Karpas-422 (cell line): Measurements from ENCODE around the gene USP47. TPM values are rescaled to one million over a fixed set of nuclear protein-coding genes. Genes with fewer than 3 reads are reported as not detected.

Experiments used
- DNase-seq: peaks from one replicate; pipeline ENCODE4 v3.0.0-alpha.2; 2015
- H2AFZ ChIP-seq: fragments of 200-600 bp; sonication (generic); 2 replicates; pipeline ENCODE4 v1.6.1; 2014; ENCODE audit warnings: antibody characterized with exemption, low read length, mixed read lengths
- H3K27ac ChIP-seq: fragments of 200-600 bp; sonication (generic); 2 replicates; pipeline ENCODE4 v1.5.1; 2014; ENCODE audit warnings: mild to moderate bottlenecking, low read length, moderate library complexity
- H3K27me3 ChIP-seq: fragments of 200-600 bp; sonication (generic); 2 replicates; pipeline ENCODE4 v1.6.1; 2014; ENCODE audit warnings: low read length, mixed read lengths
- H3K36me3 ChIP-seq: fragments of 200-600 bp; sonication (generic); 2 replicates; pipeline ENCODE4 v1.6.1; 2014; ENCODE audit warnings: low read length, mixed read lengths; ENCODE audit not compliant: insufficient read depth
- H3K4me1 ChIP-seq: fragments of 200-600 bp; sonication (generic); 2 replicates; pipeline ENCODE4 v1.6.1; 2014; ENCODE audit warnings: mild to moderate bottlenecking, low read length, mixed read lengths
- H3K4me2 ChIP-seq: fragments of 200-600 bp; sonication (generic); 2 replicates; pipeline ENCODE4 v1.6.1; 2014; ENCODE audit warnings: low read length, low read depth, mild to moderate bottlenecking; ENCODE audit not compliant: poor library complexity, severe bottlenecking
- H3K4me3 ChIP-seq: fragments of 200-600 bp; sonication (generic); 2 replicates; pipeline ENCODE4 v1.5.1; 2014; ENCODE audit warnings: mild to moderate bottlenecking, antibody characterized with exemption, low read length, mixed read lengths
- H3K79me2 ChIP-seq: fragments of 200-600 bp; sonication (generic); 2 replicates; pipeline ENCODE4 v1.6.1; 2014; ENCODE audit warnings: mild to moderate bottlenecking, low read length, mixed read lengths
- H3K9ac ChIP-seq: fragments of 200-600 bp; sonication (generic); 2 replicates; pipeline ENCODE4 v1.6.0; 2014; ENCODE audit warnings: low read length
- H3K9me2 ChIP-seq: fragments of 200-600 bp; sonication (generic), shearing (Covaris generic); replicated peaks from 2 replicates; pipeline ENCODE4 v1.6.0; 2014; ENCODE audit warnings: mild to moderate bottlenecking, low read length, moderate library complexity; ENCODE audit not compliant: insufficient read depth
- H3K9me3 ChIP-seq: fragments of 300-700, 200-600 bp; sonication (generic); 2 replicates; pipeline ENCODE4 v1.6.1; 2014; ENCODE audit warnings: low read length, mixed read lengths
- H4K20me1 ChIP-seq: fragments of 200-600 bp; sonication (generic); 2 replicates; pipeline ENCODE4 v1.6.1; 2014; ENCODE audit warnings: mild to moderate bottlenecking, antibody characterized with exemption, low read length, low read depth; ENCODE audit not compliant: insufficient read depth
- total RNA-seq: library from RNA; depleted of rRNA; stranded (reverse); fragments of >200 nt; shearing (Covaris generic); gene quantifications from 2 replicates; pipeline ENCODE4 v1.2.3, GENCODE V29; 2014; ENCODE audit warnings: low replicate concordance

USP47 gene
- total RNA-seq, 1 experiment from 2014 or later, result 61.2 TPM

- H3K4me3 ChIP-seq, result no peak overlapping the region
- H3K27me3 ChIP-seq, result no peaks in the 10 kb centered on the region
- H3K36me3 ChIP-seq, result no peaks in the 10 kb centered on the region
- H3K27ac ChIP-seq, result no peak overlapping the region
- H3K9me3 ChIP-seq, result no peaks in the 10 kb centered on the region
- no peaks in the 10 kb centered on the region for H3K79me2 ChIP-seq
- no peak overlapping the region for H3K9ac ChIP-seq
- H2AFZ ChIP-seq, result no peak overlapping the region
- no peaks in the 10 kb centered on the region for H3K9me2 ChIP-seq
- no peaks in the 10 kb centered on the region for H4K20me1 ChIP-seq
- no peak overlapping the region for H3K4me2 ChIP-seq
- no peak for DNase-seq
- no peaks in the 10 kb centered on the region for H3K4me1 ChIP-seq
Measured at GRCh38 chr11:11975201-11976092, 133.7 kb downstream of the USP47 start.

GRCh38 chr11:11976481-11977127, 134.8 kb downstream of the USP47 start:
- H3K79me2 ChIP-seq, result no peaks in the 10 kb centered on the region
- H3K4me3 ChIP-seq, result no peak overlapping the region
- no peaks in the 10 kb centered on the region for H3K9me3 ChIP-seq
- no peaks in the 10 kb centered on the region for H3K36me3 ChIP-seq
- H3K9me2 ChIP-seq, result no peaks in the 10 kb centered on the region
- no peaks in the 10 kb centered on the region for H3K4me1 ChIP-seq
- no peak overlapping the region for H2AFZ ChIP-seq
- no peak overlapping the region for H3K27ac ChIP-seq
- no peaks in the 10 kb centered on the region for H3K27me3 ChIP-seq
- DNase-seq, result no peak
- no peak overlapping the region for H3K9ac ChIP-seq
- H4K20me1 ChIP-seq, result no peaks in the 10 kb centered on the region
- H3K4me2 ChIP-seq, result no peak overlapping the region

- H3K4me1 ChIP-seq, result no peaks in the 10 kb centered on the region
- no peaks in the 10 kb centered on the region for H4K20me1 ChIP-seq
- no peak for DNase-seq
- H3K36me3 ChIP-seq, result no peaks in the 10 kb centered on the region
- H3K79me2 ChIP-seq, result no peaks in the 10 kb centered on the region
- no peak overlapping the region for H2AFZ ChIP-seq
- H3K9ac ChIP-seq, result no peak overlapping the region
- no peaks in the 10 kb centered on the region for H3K9me3 ChIP-seq
- H3K27ac ChIP-seq, result no peak overlapping the region
- H3K4me3 ChIP-seq, result no peak overlapping the region
- no peak overlapping the region for H3K4me2 ChIP-seq
- no peaks in the 10 kb centered on the region for H3K9me2 ChIP-seq
- no peaks in the 10 kb centered on the region for H3K27me3 ChIP-seq
Measured at GRCh38 chr11:11977206-11977938, 135.6 kb downstream of the USP47 start.

- H3K79me2 ChIP-seq, result no peaks in the 10 kb centered on the region
- no peaks in the 10 kb centered on the region for H3K4me1 ChIP-seq
- H2AFZ ChIP-seq, result no peak overlapping the region
- no peaks in the 10 kb centered on the region for H3K9me3 ChIP-seq
- H3K36me3 ChIP-seq, result no peaks in the 10 kb centered on the region
- no peak overlapping the region for H3K27ac ChIP-seq
- no peak overlapping the region for H3K4me3 ChIP-seq
- no peak overlapping the region for H3K9ac ChIP-seq
- no peak overlapping the region for H3K4me2 ChIP-seq
- no peaks in the 10 kb centered on the region for H4K20me1 ChIP-seq
- H3K9me2 ChIP-seq, result no peaks in the 10 kb centered on the region
- DNase-seq, result no peak
- H3K27me3 ChIP-seq, result no peaks in the 10 kb centered on the region
Measured at GRCh38 chr11:11978098-11978637, 136.4 kb downstream of the USP47 start.

GRCh38 chr11:11978792-11979487, 137.2 kb downstream of the USP47 start:
- no peak overlapping the region for H3K9ac ChIP-seq

GRCh38 chr11:11979488-11980117, 137.8 kb downstream of the USP47 start:
- no peak overlapping the region for H3K4me3 ChIP-seq
- H3K27ac ChIP-seq, result no peak overlapping the region
- DNase-seq, result no peak
- H3K9me3 ChIP-seq, result no peaks in the 10 kb centered on the region
- no peak overlapping the region for H2AFZ ChIP-seq
- no peaks in the 10 kb centered on the region for H4K20me1 ChIP-seq
- H3K36me3 ChIP-seq, result no peaks in the 10 kb centered on the region
- no peak overlapping the region for H3K9ac ChIP-seq
- no peaks in the 10 kb centered on the region for H3K27me3 ChIP-seq
- no peaks in the 10 kb centered on the region for H3K79me2 ChIP-seq
- H3K9me2 ChIP-seq, result no peaks in the 10 kb centered on the region
- no peak overlapping the region for H3K4me2 ChIP-seq
- no peaks in the 10 kb centered on the region for H3K4me1 ChIP-seq

More at GRCh38 chr11:11978792-11979487, 137.2 kb downstream of the USP47 start:
- no peaks in the 10 kb centered on the region for H3K4me1 ChIP-seq
- no peak overlapping the region for H3K4me2 ChIP-seq
- no peaks in the 10 kb centered on the region for H3K9me3 ChIP-seq
- no peak overlapping the region for H3K27ac ChIP-seq
- DNase-seq, result no peak
- no peaks in the 10 kb centered on the region for H3K27me3 ChIP-seq
- no peak overlapping the region for H2AFZ ChIP-seq
- no peaks in the 10 kb centered on the region for H3K9me2 ChIP-seq
- no peaks in the 10 kb centered on the region for H3K36me3 ChIP-seq
- H4K20me1 ChIP-seq, result no peaks in the 10 kb centered on the region
- no peak overlapping the region for H3K4me3 ChIP-seq
- no peaks in the 10 kb centered on the region for H3K79me2 ChIP-seq

- no peaks in the 10 kb centered on the region for H3K79me2 ChIP-seq
- H3K4me1 ChIP-seq, result no peaks in the 10 kb centered on the region
- no peak for DNase-seq
- H3K4me2 ChIP-seq, result no peak overlapping the region
- no peaks in the 10 kb centered on the region for H4K20me1 ChIP-seq
- H2AFZ ChIP-seq, result no peak overlapping the region
- no peaks in the 10 kb centered on the region for H3K27me3 ChIP-seq
- H3K27ac ChIP-seq, result no peak overlapping the region
- no peaks in the 10 kb centered on the region for H3K9me2 ChIP-seq
- no peak overlapping the region for H3K9ac ChIP-seq
- H3K36me3 ChIP-seq, result no peaks in the 10 kb centered on the region
- H3K4me3 ChIP-seq, result no peak overlapping the region
- H3K9me3 ChIP-seq, result no peaks in the 10 kb centered on the region
Measured at GRCh38 chr11:11980200-11980599, 138.4 kb downstream of the USP47 start.
